K562 (cell line): ENCODE measurements around the gene MIEN1. TPM values are rescaled to one million over a fixed set of nuclear protein-coding genes. Genes with fewer than 3 reads are reported as not detected.

Experiments
- ATF3 ChIP-seq, 2 experiments: fragments of 450-650 bp in 1 of 2; sonication (generic) in 1 of 2; formaldehyde crosslinking in 1 of 2; IDR thresholded peaks in 1 of 2; conservative IDR thresholded peaks in 1 of 2; 2 replicates each; pipeline versions ENCODE4 v1.6.1 to v1.8.1; 2016 to 2023; ENCODE audit warnings: mild to moderate bottlenecking in 2 of 2, moderate library complexity in 2 of 2, inconsistent platforms in 1 of 2, missing genetic modification reagents in 1 of 2
- DACH1 ChIP-seq: fragments of 450-650 bp; IDR thresholded peaks from 2 replicates; pipeline ENCODE4 v1.6.1; 2018; ENCODE audit not compliant: partially characterized antibody
- XRCC5 ChIP-seq: fragments of 200-400 bp; formaldehyde crosslinking; IDR thresholded peaks from 2 replicates; pipeline ENCODE4 v1.6.1; 2017; ENCODE audit warnings: low read depth, mild to moderate bottlenecking, low read length
- YY1 ChIP-seq, 3 experiments: IDR thresholded peaks; 2 replicates each; pipeline ENCODE4 v1.6.1; 2011; ENCODE audit warnings: low read length in 2 of 3, mild to moderate bottlenecking in 2 of 3, moderate library complexity in 2 of 3, borderline replicate concordance in 1 of 3, control low read depth in 1 of 3, low read depth in 1 of 3; ENCODE audit not compliant: insufficient read depth in 3 of 3, insufficient replicate concordance in 2 of 3, control insufficient read depth in 1 of 3, insufficient read length in 1 of 3; ENCODE audit errors: extremely low read depth in 1 of 3
- ZNF764 ChIP-seq: fragments of 250-450 bp; sonication (Bioruptor Pico); IDR thresholded peaks from 2 replicates; pipeline ENCODE4 v1.4.0; 2020; ENCODE audit warnings: low read depth, mild to moderate bottlenecking, moderate library complexity
- polyA plus RNA-seq, 8 experiments: library from polyadenylated mRNA; depleted of rRNA in 4 of 8; stranded (reverse) in 5 of 8; unstranded in 3 of 8; fragments of >200 nt; fragmentation: Nextera tagmentation in 2 of 8; fragmentation: Illumina TruSeq in 1 of 8; extraction: Ambion mirVana in 2 of 8; extraction: Trizol in 1 of 8; gene quantifications; 2 replicates each; pipeline versions ENCODE4 v1.2.1 to v1.2.3, GENCODE V29; 2011 to 2014; ENCODE audit warnings: inconsistent platforms in 1 of 8, missing spikeins in 1 of 8
- total RNA-seq, 7 experiments: library from RNA; depleted of rRNA in 6 of 7; stranded (reverse); fragments of >200 nt in 6 of 7; fragmentation: Illumina TruSeq in 2 of 7; extraction: Trizol in 2 of 7; gene quantifications; 2 replicates each; pipeline versions ENCODE4 v1.2.1 to v1.2.3, GENCODE V29; 2011 to 2021; ENCODE audit warnings: low replicate concordance in 1 of 7
- TF ChIP-seq, protein P1 (sequence below): fragments of 200-600 bp; sonication (generic); IDR thresholded peaks from one replicate; pipeline ENCODE4 v1.6.1; 2012; ENCODE audit warnings: mild to moderate bottlenecking, low read depth, low read length, inconsistent platforms
- TF ChIP-seq, protein P2 (sequence below): fragments of 450-650 bp; conservative IDR thresholded peaks from 2 replicates; pipeline ENCODE4 v1.6.1; 2016; ENCODE audit warnings: missing genetic modification characterization, low read depth, mild to moderate bottlenecking, missing compliant biosample characterization, moderate library complexity
- TF ChIP-seq, protein P3 (sequence below): sonication (generic); formaldehyde crosslinking; IDR thresholded peaks from 2 replicates; pipeline ENCODE4 v1.8.0; 2022; ENCODE audit warnings: mild to moderate bottlenecking, missing genetic modification reagents

MIEN1 gene
- total and polyA plus RNA-seq, 9 of the 15 experiments (the other 6 are each of a cell fraction or from before 2014, with no cell fraction given), result 61.3 to 142 (median 78.9) TPM

- TF ChIP-seq, protein P1, sequence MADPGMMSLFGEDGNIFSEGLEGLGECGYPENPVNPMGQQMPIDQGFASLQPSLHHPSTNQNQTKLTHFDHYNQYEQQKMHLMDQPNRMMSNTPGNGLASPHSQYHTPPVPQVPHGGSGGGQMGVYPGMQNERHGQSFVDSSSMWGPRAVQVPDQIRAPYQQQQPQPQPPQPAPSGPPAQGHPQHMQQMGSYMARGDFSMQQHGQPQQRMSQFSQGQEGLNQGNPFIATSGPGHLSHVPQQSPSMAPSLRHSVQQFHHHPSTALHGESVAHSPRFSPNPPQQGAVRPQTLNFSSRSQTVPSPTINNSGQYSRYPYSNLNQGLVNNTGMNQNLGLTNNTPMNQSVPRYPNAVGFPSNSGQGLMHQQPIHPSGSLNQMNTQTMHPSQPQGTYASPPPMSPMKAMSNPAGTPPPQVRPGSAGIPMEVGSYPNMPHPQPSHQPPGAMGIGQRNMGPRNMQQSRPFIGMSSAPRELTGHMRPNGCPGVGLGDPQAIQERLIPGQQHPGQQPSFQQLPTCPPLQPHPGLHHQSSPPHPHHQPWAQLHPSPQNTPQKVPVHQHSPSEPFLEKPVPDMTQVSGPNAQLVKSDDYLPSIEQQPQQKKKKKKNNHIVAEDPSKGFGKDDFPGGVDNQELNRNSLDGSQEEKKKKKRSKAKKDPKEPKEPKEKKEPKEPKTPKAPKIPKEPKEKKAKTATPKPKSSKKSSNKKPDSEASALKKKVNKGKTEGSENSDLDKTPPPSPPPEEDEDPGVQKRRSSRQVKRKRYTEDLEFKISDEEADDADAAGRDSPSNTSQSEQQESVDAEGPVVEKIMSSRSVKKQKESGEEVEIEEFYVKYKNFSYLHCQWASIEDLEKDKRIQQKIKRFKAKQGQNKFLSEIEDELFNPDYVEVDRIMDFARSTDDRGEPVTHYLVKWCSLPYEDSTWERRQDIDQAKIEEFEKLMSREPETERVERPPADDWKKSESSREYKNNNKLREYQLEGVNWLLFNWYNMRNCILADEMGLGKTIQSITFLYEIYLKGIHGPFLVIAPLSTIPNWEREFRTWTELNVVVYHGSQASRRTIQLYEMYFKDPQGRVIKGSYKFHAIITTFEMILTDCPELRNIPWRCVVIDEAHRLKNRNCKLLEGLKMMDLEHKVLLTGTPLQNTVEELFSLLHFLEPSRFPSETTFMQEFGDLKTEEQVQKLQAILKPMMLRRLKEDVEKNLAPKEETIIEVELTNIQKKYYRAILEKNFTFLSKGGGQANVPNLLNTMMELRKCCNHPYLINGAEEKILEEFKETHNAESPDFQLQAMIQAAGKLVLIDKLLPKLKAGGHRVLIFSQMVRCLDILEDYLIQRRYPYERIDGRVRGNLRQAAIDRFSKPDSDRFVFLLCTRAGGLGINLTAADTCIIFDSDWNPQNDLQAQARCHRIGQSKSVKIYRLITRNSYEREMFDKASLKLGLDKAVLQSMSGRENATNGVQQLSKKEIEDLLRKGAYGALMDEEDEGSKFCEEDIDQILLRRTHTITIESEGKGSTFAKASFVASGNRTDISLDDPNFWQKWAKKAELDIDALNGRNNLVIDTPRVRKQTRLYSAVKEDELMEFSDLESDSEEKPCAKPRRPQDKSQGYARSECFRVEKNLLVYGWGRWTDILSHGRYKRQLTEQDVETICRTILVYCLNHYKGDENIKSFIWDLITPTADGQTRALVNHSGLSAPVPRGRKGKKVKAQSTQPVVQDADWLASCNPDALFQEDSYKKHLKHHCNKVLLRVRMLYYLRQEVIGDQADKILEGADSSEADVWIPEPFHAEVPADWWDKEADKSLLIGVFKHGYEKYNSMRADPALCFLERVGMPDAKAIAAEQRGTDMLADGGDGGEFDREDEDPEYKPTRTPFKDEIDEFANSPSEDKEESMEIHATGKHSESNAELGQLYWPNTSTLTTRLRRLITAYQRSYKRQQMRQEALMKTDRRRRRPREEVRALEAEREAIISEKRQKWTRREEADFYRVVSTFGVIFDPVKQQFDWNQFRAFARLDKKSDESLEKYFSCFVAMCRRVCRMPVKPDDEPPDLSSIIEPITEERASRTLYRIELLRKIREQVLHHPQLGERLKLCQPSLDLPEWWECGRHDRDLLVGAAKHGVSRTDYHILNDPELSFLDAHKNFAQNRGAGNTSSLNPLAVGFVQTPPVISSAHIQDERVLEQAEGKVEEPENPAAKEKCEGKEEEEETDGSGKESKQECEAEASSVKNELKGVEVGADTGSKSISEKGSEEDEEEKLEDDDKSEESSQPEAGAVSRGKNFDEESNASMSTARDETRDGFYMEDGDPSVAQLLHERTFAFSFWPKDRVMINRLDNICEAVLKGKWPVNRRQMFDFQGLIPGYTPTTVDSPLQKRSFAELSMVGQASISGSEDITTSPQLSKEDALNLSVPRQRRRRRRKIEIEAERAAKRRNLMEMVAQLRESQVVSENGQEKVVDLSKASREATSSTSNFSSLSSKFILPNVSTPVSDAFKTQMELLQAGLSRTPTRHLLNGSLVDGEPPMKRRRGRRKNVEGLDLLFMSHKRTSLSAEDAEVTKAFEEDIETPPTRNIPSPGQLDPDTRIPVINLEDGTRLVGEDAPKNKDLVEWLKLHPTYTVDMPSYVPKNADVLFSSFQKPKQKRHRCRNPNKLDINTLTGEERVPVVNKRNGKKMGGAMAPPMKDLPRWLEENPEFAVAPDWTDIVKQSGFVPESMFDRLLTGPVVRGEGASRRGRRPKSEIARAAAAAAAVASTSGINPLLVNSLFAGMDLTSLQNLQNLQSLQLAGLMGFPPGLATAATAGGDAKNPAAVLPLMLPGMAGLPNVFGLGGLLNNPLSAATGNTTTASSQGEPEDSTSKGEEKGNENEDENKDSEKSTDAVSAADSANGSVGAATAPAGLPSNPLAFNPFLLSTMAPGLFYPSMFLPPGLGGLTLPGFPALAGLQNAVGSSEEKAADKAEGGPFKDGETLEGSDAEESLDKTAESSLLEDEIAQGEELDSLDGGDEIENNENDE, result no peak
- no peak for TF ChIP-seq DACH1
- TF ChIP-seq XRCC5, result 0 out of 2 replicates have a peak, but pooled peaks have one; percentile 63
- no peak for TF ChIP-seq ATF3 (IDR thresholded peaks at IDR 0.05)
- TF ChIP-seq ATF3 (CRISPR knock-in tag; conservative IDR thresholded peaks at IDR 0.05), result no peak; the same call in 1 of the 2 replicates
- TF ChIP-seq YY1 (IDR thresholded peaks at IDR 0.05; ENCODE audit: borderline replicate concordance in 1 of 3, control insufficient read depth in 1 of 3, extremely low read depth in 1 of 3, insufficient read depth in 3 of 3, insufficient read length in 1 of 3, insufficient replicate concordance in 2 of 3, low read depth in 1 of 3, low read length in 2 of 3), result no peak
- TF ChIP-seq ZNF764 (CRISPR knock-in tag), result no peak
- TF ChIP-seq, protein P2, sequence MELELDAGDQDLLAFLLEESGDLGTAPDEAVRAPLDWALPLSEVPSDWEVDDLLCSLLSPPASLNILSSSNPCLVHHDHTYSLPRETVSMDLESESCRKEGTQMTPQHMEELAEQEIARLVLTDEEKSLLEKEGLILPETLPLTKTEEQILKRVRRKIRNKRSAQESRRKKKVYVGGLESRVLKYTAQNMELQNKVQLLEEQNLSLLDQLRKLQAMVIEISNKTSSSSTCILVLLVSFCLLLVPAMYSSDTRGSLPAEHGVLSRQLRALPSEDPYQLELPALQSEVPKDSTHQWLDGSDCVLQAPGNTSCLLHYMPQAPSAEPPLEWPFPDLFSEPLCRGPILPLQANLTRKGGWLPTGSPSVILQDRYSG (tag), result no peak
- TF ChIP-seq, protein P3, sequence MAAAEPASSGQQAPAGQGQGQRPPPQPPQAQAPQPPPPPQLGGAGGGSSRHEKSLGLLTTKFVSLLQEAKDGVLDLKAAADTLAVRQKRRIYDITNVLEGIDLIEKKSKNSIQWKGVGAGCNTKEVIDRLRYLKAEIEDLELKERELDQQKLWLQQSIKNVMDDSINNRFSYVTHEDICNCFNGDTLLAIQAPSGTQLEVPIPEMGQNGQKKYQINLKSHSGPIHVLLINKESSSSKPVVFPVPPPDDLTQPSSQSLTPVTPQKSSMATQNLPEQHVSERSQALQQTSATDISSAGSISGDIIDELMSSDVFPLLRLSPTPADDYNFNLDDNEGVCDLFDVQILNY (CRISPR knock-in tag), result no peak
Observed at GRCh38 chr17:39754161-39754957, 24.0 kb upstream of the MIEN1 start (continued).
